HG03045 (cell line): Measurements from ENCODE around the gene TTC22.
"Not testable (repeated sequence)": the region's sequence is repeated elsewhere in the genome, so short reads cannot be mapped to it uniquely, and the experiment has no call there.

Experiments
- ATAC-seq: cut with Tn5 transposase; IDR thresholded peaks from one replicate; pipeline ENCODE4 v1.9.1; 2021; ENCODE audit warnings: mild to moderate bottlenecking, moderate library complexity; ENCODE audit not compliant: unreplicated experiment

TTC22 gene

DNA sequence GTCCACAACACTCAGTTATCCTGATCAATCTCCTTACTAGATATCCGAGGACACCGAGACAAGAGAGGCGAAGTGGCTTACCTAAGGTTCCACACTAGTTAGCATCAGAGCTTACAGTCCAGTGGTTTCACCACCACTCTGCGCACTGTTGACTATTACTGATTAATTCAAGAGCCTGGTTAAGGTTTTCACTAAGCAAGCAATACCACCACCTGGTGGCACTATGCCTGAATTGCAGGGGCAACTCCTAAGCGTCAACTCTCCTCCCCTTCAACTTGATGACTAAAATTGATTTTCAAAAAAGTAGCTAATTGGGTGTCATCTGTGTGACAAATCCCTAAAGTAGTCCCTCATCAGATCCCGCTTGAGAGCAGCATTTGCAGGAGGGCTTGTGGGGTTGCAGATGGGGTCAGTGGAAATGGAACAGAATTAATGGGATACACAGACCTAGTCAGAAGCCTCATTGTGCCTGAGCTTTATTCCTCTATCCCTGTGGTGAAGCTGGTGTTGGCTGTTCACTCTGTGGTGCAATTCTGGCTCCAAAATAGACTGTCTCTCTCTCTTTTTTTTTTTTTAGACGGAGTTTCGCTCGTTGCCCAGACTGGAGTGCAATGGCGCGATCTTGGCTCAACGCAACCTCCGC is 9.1 kb downstream of the TTC22 start:
- no peak for ATAC-seq

DNA sequence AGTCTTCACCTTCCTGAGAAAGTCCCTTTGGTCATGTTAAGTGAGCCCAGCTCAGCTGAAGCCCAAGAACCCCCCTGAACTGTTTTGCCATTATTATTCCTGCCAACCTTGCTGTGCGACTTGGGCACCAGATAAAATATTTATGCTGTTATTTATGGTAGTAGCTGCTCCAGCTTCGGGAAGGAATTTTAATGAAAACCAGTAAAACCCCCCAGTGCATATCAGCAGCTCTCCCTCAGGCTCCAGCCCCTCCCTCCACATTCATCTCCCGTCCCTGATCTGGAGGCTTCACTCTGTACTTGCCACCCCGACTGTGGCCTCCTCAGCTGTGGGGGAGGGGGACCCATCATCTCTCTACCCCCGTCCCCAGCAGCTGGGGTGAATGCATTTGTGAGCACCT is 12.7 kb downstream of the TTC22 start:
- ATAC-seq: no peak

DNA sequence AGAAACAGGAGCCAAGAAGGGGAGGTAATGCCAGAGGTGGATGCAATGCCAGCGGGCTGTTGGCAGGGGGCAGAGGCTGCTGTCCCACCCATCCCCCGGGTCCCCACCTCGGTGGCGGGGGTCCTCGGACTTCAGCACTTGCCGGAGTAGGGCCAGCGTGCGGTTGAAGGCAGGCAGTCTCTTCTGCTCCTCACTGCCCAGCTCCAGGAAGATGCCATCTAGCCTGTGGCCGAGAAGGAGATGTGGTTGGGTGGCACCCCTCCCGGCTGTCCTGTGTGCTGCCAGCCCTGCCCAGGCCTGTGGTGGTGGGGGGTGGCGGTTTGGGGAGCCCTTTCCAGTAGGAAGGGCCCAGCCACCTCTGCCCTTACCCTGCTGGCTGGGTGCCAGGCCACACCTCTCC is 13.5 kb downstream of the TTC22 start:
- no peak for ATAC-seq

DNA sequence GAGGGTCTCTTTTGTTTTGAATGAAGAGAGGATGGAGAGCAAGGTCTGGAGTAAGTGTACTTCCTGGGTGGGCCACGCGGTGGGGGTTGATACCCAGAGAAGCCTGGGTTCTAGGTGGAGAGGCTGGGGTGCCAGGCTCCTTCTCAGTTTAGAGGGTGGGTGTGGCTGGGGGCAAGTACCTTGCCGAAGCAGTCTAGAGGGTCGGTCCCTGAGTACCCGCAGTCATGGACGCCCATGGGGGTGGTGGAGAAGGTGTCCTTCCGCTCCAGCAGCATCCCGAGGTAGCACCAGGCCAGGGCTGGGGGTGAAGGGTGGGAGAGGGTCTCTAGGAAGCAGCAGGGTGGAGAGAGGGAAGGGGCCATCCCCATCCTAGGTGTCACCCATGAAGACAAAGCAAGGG is 14.3 kb downstream of the TTC22 start:
- no peak for ATAC-seq

DNA sequence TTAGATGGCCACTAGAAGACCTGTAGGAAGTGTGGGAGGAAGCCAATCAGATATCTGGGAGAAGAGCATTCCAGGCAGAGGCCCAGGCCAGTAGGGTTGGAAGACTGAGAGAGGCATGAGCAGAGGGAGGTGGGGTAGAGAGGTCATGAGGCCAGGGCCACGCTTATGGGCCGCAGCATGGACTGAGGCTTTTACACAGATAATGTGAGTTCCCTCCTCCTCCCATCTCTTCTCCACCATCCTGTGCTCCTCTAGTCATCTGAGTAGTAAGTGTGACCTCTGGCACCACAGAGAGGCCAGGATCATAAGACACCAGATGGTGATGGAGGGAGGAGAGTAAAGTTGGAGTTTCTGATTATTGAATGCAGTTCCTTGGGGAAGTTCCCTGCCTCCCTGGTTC is 17.1 kb downstream of the TTC22 start:
- no peak for ATAC-seq

DNA sequence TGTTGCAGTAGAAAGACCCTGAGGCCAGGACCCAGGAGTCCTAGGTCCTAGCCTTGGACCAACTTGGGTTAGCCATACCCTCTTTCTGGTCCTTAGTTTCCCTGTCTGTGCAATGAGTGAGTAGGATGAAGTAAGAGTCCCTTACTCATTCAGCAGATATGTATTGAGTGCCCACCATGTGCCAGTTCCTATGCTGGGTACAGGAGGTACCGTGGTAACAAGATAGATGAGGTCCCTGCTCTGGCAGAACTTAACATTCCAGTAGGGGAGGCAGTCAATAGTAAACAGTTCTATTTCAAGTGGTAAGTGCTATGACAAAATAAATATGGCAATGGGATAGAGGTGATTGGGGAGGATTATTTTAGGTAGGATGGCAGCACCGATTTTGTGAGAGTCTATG is 18.5 kb downstream of the TTC22 start:
- no peak for ATAC-seq

DNA sequence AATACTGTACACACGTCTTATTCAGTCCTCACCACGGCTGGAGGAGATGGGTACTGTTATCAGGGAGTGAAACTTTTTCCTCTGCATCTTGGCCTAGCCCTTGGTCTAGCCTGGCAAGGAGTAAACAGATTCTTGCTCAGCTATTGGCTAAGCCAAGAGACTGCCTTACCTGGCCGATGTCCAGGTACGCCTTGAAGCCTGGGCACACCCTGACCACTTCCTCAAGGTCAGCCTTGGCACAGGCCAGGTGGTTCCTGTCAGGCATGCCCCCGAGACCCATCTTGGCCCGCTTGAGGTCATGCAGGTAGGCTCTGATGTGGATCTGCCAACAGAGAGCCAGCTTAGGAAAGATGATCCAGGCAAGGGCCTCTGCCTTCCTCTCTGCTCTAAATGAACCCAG is 19.0 kb downstream of the TTC22 start:
- ATAC-seq: no peak

DNA sequence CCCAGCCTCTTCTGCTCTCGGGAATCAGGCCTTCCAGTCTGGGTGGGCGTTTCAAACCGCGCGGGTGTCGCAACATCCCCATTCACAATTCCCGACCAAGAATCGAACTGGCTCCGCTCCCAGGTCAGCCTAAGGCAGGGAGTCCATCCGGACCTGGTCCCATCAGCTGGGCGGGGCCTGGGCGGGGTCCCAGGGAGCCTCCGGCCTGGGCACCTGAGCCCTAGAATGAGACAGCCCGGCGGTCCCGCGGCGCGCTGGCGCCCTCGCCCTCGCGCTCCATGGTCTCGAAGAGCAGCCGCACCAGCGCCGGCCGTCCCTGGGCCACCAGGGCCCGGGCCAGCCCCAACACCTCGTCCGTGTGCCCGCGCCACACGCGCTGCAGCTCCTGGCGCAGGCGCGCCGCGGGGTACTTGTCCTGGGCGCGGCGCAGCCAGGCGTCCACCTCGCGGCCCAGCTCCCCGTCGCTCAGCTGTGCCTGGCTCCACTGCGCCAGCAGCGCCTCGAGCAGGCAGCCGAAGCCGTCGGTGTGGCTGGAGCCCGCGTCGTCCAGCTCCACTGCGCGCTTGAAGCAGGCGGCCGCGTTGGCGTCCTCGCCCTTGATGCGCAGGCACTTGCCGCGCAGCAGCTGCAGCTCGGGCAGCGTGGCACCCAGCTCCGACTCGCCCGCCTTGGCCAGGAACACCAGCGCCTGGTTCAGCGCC is 19.9 kb downstream of the TTC22 start:
- no peak for ATAC-seq

DNA sequence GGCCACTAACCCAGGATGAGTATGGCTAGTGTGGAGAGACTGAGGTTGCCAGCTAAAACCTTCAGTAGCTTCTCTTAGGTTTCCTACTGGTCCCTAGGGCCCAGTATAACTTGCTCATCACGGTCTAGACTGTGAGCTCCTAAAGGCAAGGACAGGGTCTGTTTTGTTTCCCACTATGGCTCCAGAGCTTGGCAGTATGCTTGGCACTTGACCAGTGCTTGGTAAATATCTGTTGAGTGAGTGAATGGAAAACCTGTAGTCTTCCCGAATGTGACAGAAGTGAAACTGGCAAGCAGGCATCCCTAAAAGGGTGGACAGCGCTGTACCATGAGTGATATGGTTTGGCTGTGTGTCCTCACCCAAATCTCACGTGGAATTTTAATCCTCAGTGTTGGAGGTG is 23.7 kb downstream of the TTC22 start:
- no peak for ATAC-seq

DNA sequence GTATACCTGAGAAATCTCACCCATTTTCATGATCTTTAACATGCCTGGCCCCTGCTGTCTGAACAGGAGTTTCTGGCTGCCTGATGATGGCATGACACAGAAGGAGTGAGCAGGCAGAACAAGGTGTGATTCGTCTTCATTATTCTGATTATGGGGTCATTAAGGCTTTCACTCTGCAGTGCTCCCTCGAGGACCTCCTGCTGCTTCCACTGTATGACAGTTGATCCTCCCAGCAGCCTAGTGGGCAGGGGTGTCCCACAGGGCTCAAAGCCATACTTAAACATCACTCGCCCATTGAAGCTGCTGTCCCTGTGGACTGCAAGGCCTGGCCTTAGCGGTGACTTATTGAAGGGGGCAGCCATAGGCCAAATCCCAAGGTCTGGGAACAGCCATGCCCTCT is 24.1 kb downstream of the TTC22 start:
- no peak for ATAC-seq

DNA sequence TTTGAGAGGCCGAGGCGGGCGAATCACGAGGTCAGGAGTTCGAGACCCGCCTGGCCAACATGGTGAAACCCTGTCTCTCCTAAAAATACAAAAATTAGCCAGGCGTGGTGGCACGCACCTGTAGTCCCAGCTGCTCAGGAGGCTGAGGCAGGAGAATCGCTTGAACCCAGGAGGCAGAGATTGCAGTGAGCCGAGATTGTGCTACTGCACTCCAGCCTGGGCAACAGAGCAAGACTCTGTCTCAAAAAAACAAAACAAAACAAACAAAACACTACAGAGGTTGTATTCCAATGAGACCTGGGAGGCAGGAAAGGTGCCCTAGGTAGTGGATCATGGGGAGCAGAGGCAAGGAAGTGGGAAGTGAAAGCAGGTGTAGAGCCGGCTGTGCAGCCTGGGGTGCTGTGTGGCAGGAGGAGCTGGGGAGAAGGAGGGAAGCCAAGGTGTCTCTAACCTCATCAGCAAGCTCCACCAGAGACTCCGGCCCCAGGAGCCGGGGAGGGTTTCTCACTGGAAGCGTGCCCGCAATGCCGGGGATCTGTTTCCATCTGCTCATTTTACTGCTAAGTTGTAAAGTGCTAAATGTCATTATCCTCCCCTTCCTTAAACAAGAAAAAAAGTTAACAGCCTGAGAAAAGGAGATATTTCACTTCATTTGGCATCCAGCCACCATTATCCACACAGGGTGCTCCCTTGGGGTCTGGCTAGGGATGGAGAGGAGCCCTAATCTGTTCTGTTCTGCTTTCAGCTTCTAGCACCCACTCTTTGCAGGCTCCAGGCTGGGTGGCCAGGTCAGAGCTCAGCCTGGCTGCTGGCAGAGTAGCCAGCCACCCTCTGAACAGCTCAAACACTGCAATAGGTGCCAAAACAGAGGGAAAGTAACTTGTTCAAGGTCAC is 25.0 kb downstream of the TTC22 start:
- not testable (repeated sequence) for ATAC-seq

DNA sequence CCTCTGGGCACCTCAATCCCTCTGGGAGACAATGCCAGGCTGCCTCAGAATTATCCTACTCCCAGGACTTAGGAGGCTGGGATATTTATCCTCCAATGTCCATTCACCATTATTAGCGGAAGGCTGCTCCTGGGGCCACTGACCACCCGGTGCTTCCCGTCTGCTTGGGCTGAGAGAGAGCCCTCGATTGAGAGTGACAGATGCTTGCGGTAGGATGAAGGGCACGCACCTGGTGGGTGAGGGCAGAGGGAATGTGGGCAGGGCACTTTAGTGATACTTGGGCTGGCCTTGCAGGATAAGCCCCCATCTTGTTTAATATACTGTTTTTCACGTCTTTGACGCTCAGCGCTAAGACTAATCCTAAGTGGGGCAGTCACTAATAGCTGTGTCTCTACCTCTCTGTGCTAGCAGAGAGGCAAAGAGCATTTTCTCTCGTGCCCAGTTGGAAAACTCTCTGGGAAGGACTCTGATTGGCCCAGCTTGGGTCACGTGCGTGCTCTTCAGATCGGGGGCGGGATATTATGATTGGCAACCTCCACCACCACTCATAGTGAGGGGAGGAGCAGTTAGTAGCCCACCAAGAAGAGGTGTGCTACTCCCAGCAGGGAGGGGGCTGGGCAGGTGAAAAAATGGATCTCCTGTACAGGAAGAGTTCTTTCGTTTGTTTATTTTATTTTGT is 26.2 kb downstream of the TTC22 start:
- no peak for ATAC-seq

DNA sequence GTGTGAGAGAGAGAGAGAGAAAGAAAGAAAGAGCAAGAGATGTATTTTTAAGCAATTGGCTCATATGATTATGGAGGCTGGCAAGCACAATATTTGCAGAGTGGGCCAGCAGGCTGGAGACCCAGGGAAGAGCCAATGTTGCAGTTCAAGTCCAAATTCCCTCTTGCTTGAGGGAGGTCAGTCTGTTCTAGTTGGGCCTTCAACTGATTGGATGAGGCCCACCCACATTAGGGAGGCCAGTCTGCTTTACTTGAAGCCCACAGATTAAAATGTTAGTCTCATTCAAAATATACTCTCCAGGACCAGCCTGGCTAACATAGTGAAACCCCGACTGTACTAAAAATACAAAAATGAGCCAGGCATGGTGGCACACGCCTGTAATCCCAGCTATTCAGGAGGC is 28.2 kb downstream of the TTC22 start:
- no peak for ATAC-seq

DNA sequence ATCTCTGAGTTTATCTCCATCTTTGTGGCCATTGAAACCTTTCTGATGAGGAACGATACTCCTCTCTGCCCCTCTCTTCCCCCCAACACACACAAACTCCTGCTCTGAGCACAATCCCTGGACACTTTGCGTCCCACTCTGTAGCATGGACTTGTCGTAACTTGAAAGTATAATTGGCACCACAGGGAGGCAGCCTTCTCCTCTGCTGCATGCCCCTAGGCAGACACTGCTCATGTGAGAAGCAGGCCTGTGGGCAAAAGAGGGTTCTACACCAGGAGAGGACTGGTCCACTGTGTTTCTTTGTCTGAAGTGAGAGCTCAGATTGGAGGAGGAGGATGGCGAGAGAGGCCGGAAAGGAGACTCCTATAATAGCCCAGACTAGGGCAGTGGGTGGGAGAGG is 33.0 kb downstream of the TTC22 start:
- no peak for ATAC-seq

DNA sequence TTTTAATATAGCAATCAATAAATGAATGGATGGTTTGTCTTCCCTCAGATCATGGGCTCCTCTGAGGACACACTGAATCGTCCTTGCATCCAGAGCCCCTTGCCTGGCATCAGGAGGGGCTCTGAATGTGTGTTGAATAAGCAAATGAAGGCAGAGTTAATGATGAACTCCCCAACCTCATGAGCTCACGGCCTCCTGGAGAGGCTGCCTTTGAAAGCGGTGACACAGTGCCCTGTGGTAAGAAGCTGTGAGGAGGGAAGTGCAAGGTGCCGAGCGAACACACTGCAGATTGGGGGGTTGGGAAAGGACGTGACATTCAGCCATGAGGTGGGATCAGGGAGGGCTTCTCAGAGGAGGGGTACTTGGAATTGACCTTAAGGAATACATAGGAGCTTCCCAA is 33.6 kb downstream of the TTC22 start:
- ATAC-seq: no peak

DNA sequence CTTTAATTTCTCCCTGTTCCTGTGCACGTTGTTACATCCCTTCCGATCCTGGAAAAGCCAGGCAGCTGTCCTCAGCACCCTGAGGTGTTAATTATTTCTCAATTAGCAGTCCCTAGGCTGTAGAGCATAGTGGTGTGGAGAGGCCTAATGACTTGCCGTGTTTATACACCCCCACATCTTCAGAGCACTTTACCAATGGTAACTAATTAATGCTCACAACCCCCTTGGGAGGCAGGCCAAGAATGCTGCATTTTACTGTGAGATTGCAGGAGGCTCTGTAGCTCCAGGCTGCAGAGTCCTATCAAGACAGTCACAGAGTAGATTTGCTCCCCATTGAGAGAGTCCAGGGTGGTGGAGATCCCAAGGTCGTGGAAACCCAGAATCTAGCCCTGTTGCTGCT is 34.4 kb downstream of the TTC22 start:
- ATAC-seq: no peak

DNA sequence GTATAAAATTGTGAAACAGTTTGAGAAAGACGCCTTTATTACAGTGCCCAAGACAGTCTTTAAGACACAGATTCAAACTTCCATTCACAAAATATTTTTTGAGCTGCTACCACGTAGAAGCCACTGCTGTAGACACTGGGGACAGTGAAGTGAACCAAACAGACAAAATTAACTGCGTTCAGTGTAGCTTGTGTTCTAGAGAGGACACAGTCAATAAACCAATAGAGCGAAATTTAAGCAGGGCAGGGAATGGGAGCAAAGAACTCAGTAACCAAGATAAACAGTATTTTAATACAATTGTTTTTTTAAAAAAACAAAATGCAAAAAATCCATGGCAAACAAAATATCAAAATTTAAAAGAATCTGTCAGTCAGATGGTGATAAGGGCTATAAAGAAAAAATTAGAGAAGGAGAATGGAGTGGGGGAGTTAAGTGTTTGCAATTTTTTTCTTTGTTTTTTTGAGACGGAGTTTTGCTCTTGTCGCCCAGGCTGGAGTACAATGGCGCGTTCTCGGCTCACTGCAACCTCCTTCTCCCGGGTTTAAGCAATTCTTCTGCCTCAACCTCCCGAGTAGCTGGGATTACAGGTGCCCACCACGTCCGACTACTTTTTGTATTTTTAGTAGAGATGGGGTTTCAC is 36.1 kb downstream of the TTC22 start:
- ATAC-seq: peak; percentile 4

DNA sequence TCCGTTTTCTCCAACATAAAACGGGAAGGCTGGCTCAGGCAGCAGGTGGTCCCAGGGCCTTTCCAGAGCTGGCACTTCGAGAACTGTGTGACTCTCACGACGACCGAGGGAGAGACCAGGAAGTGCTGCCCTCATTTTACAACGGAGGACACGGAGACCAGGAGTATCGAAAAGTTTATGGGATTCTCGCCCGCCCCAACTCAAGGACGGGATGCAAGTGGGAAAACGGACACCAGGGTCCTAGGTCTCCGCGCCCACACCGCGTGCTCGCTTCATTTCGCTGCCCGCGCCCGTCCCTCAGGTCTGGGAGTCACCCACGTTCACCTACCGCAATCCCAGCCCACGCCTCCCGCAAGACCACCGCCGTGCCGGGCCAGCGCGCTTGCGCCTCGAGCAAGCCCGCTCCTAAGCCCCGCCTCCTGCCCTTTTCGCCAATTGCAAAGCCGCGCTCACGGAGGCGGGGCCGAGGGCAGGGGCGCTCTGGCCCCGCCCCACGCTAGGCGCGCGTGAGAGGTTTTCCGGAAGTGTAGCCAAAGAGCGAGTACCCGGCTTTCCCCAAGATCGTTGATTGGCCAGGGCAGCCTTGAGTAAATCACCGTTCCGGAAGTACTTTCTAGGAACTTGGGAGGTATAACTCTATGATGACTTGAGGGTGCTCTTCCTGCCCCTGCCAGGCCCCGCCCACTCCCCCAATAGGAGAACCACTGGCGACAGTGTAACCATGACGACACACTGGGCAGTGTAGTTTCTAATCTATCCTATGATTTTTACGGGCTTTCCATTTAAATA is 36.8 kb downstream of the TTC22 start, which contains the start of gene PARS2:
Gene PARS2, minus strand, starts transcription at position 391 of the 789 bp plus-strand sequence. CDS start 5,362 bp downstream, outside the sequence.
- peak; percentile 95 for ATAC-seq

DNA sequence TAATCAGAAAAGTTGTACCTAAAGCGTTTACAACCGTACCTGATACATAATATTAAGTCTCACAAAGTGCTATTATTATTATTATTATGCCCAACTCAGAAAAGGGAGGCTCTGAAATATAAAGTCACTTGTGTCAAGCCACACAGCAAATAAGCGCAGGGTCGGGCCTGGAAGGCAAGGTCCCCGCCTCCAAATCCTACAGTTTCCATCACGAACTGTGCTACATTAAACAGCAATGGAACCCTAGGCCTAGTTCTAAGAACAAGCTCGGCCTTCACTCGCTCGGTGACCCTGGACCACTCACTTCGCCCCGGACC is 37.3 kb downstream of the TTC22 start:
- ATAC-seq: no peak
